Measurements from ENCODE around the gene FIBCD1.

GRCh38 chr9:130862747-130863146 lies 76.3 kb downstream of the FIBCD1 start:
- TF ChIP-seq POLR2A (IDR thresholded peaks at IDR 0.05; ENCODE audit: control extremely low read depth in 1 of 2, low read depth in 2 of 2, low read length in 2 of 2), result no peak
- TF ChIP-seq SRF (IDR thresholded peaks at IDR 0.05; ENCODE audit: low read depth, low read length), result no peak
- TF ChIP-seq CTCF (IDR thresholded peaks at IDR 0.05; ENCODE audit: control extremely low read depth in 1 of 3, insufficient read depth in 1 of 3, low read depth in 1 of 3, low read length in 3 of 3), result no peak
- no peak for TF ChIP-seq USF2 (IDR thresholded peaks at IDR 0.05; ENCODE audit: low read length)
- TF ChIP-seq ZNF274 (IDR thresholded peaks at IDR 0.05; ENCODE audit: borderline replicate concordance, extremely low read depth, low read length), result no peak
- TF ChIP-seq TEAD4 (IDR thresholded peaks at IDR 0.05; ENCODE audit: low read depth, low read length), result no peak
- TF ChIP-seq ASH2L (IDR thresholded peaks at IDR 0.05; ENCODE audit: low read length), result no peak
- no peak for TF ChIP-seq MAX (IDR thresholded peaks at IDR 0.05)
- TF ChIP-seq JUN (IDR thresholded peaks at IDR 0.05; ENCODE audit: low read depth, low read length), result no peak
